Measurements from ENCODE around the gene CCDC85A.

- TF ChIP-seq CTCF (IDR thresholded peaks at IDR 0.05) (no peak), POLR2A (IDR thresholded peaks at IDR 0.05) (no peak)
Measured at GRCh38 chr2:56240210-56240609, 56.4 kb downstream of the CCDC85A start.
